Spinal cord (tissue), 10 donors: ENCODE data around the gene BMP6. TPM values are rescaled to one million over a fixed set of nuclear protein-coding genes. Genes with fewer than 3 reads are reported as not detected.

ENCODE experiments used
- DNase-seq, 6 donors: peaks; one replicate each; pipeline versions ENCODE4 v3.0.0 to v3.0.0-alpha.2; 2013 to 2015; ENCODE audit warnings: low spot score in 6 of 6, low read depth in 4 of 6
- H3K27ac ChIP-seq: one replicate; pipeline ENCODE4 v1.5.1; 2013; ENCODE audit warnings: low read depth, low read length, control low read depth
- H3K27me3 ChIP-seq: one replicate; pipeline ENCODE4 v1.6.1; 2013; ENCODE audit warnings: low read length; ENCODE audit not compliant: control insufficient read depth, insufficient read depth
- H3K36me3 ChIP-seq: one replicate; pipeline ENCODE4 v1.6.1; 2013; ENCODE audit warnings: low read length; ENCODE audit not compliant: control insufficient read depth, insufficient read depth
- H3K4me1 ChIP-seq: one replicate; pipeline ENCODE4 v1.6.1; 2013; ENCODE audit warnings: low read length; ENCODE audit not compliant: control insufficient read depth, insufficient read depth
- H3K4me3 ChIP-seq: one replicate; pipeline ENCODE4 v1.5.1; 2013; ENCODE audit warnings: low read depth, low read length, control low read depth
- H3K9me3 ChIP-seq: one replicate; pipeline ENCODE4 v1.6.1; 2013; ENCODE audit warnings: low read length; ENCODE audit not compliant: control insufficient read depth, insufficient read depth
- WGBS: methylation state at CpG from one replicate; pipeline ENCODE4 v1.1.5; 2013; ENCODE audit warnings: missing lambda C conversion rate; ENCODE audit not compliant: insufficient coverage; 5-methylcytosine and 5-hydroxymethylcytosine counted together
- polyA plus RNA-seq, 2 donors: library from polyadenylated mRNA; unstranded; fragments of 120-200 nt; gene quantifications; one replicate each; pipeline ENCODE4 v1.2.1, GENCODE V29; 2013; ENCODE audit not compliant: insufficient read length in 2 of 2
- total RNA-seq, 2 donors: library from RNA; depleted of rRNA in 1 of 2; stranded (reverse); fragments of 120-200 nt in 1 of 2; fragments of >200 nt in 1 of 2; gene quantifications; one replicate each; pipeline versions ENCODE4 v1.2.3 to v1.2.4, GENCODE V29; 2013 to 2014
- donor health status: healthy.

Gene BMP6
- total and polyA plus RNA-seq, 4 donors: 13.6 to 93.3 (median 24.1) TPM

GRCh38 chr6:7759320-7759719 lies 33.4 kb downstream of the BMP6 start:
- Histone ChIP-seq H3K4me3 (no peak overlapping the region), H3K36me3 (no peaks in the 10 kb centered on the region), H3K4me1 (peaks cover 3% of the 10 kb centered on the region), H3K9me3 (no peaks in the 10 kb centered on the region), H3K27me3 (no peaks in the 10 kb centered on the region), H3K27ac (no peak overlapping the region)
- 81% methylated on average over 3 of the region's 3 CpGs for WGBS
- no peak for DNase-seq

GRCh38 chr6:7761051-7761450 lies 35.2 kb downstream of the BMP6 start:
- peak in 2 of 6 donors; percentile 32 to 67 for DNase-seq
- H3K27me3 ChIP-seq: no peaks in the 10 kb centered on the region
- no peaks in the 10 kb centered on the region for H3K36me3 ChIP-seq
- WGBS: 100% methylated on average over 2 of the region's 3 CpGs
- H3K9me3 ChIP-seq: no peaks in the 10 kb centered on the region
- H3K4me1 ChIP-seq: peaks cover 3% of the 10 kb centered on the region
- H3K4me3 ChIP-seq: no peak overlapping the region
- no peak overlapping the region for H3K27ac ChIP-seq

GRCh38 chr6:7762760-7763159 lies 36.9 kb downstream of the BMP6 start:
- 29% methylated on average over 3 of the region's 12 CpGs for WGBS
- Histone ChIP-seq H3K4me1 (peaks cover 3% of the 10 kb centered on the region), H3K4me3 (no peak overlapping the region), H3K27me3 (no peaks in the 10 kb centered on the region), H3K27ac (no peak overlapping the region), H3K36me3 (no peaks in the 10 kb centered on the region), H3K9me3 (no peaks in the 10 kb centered on the region)
- no peak for DNase-seq

GRCh38 chr6:7763881-7764280 lies 38.0 kb downstream of the BMP6 start:
- no peaks in the 10 kb centered on the region for H3K36me3 ChIP-seq
- WGBS: 51% methylated on average over 8 of the region's 9 CpGs
- peaks cover 3% of the 10 kb centered on the region for H3K4me1 ChIP-seq
- H3K9me3 ChIP-seq: no peaks in the 10 kb centered on the region
- H3K4me3 ChIP-seq: no peak overlapping the region
- DNase-seq: peak in 1 of 6 donors; percentile 86
- H3K27ac ChIP-seq: peak overlapping the region; percentile 49
- H3K27me3 ChIP-seq: no peaks in the 10 kb centered on the region

GRCh38 chr6:7765575-7766325 lies 39.9 kb downstream of the BMP6 start:
- no peak for DNase-seq
- H3K27ac ChIP-seq: no peak overlapping the region
- H3K36me3 ChIP-seq: no peaks in the 10 kb centered on the region
- no peaks in the 10 kb centered on the region for H3K27me3 ChIP-seq
- WGBS: 88% methylated on average over 8 of the region's 10 CpGs
- peaks cover 3% of the 10 kb centered on the region for H3K4me1 ChIP-seq
- no peak overlapping the region for H3K4me3 ChIP-seq
- H3K9me3 ChIP-seq: no peaks in the 10 kb centered on the region

- Histone ChIP-seq H3K36me3 (no peaks in the 10 kb centered on the region), H3K9me3 (no peaks in the 10 kb centered on the region), H3K4me1 (no peaks in the 10 kb centered on the region), H3K27ac (no peak overlapping the region), H3K27me3 (no peaks in the 10 kb centered on the region), H3K4me3 (no peak overlapping the region)
- no CpG with 5 or more reads among the region's 3 CpGs for WGBS
- no peak for DNase-seq
Measured at GRCh38 chr6:7769702-7770101, 43.8 kb downstream of the BMP6 start.

- Histone ChIP-seq H3K4me1 (no peaks in the 10 kb centered on the region), H3K36me3 (no peaks in the 10 kb centered on the region), H3K27me3 (no peaks in the 10 kb centered on the region), H3K27ac (no peak overlapping the region), H3K4me3 (no peak overlapping the region), H3K9me3 (no peaks in the 10 kb centered on the region)
- DNase-seq: no peak
- WGBS: 81% methylated on average over 3 of the region's 4 CpGs
Measured at GRCh38 chr6:7770111-7770510, 44.2 kb downstream of the BMP6 start.

GRCh38 chr6:7770601-7771000 lies 44.7 kb downstream of the BMP6 start:
- H3K27me3 ChIP-seq: no peaks in the 10 kb centered on the region
- DNase-seq: no peak
- no peak overlapping the region for H3K27ac ChIP-seq
- no peaks in the 10 kb centered on the region for H3K4me1 ChIP-seq
- no peaks in the 10 kb centered on the region for H3K36me3 ChIP-seq
- no peaks in the 10 kb centered on the region for H3K9me3 ChIP-seq
- WGBS: no CpG with 5 or more reads among the region's 3 CpGs
- H3K4me3 ChIP-seq: no peak overlapping the region

GRCh38 chr6:7773322-7773721 lies 47.4 kb downstream of the BMP6 start:
- Histone ChIP-seq H3K36me3 (no peaks in the 10 kb centered on the region), H3K9me3 (no peaks in the 10 kb centered on the region), H3K27ac (no peak overlapping the region), H3K4me3 (no peak overlapping the region), H3K27me3 (no peaks in the 10 kb centered on the region), H3K4me1 (no peaks in the 10 kb centered on the region)
- DNase-seq: no peak
- 100% methylated on average over 2 of the region's 3 CpGs for WGBS

GRCh38 chr6:7773914-7774313 lies 48.0 kb downstream of the BMP6 start:
- Histone ChIP-seq H3K4me3 (no peak overlapping the region), H3K36me3 (no peaks in the 10 kb centered on the region), H3K27ac (no peak overlapping the region), H3K4me1 (no peaks in the 10 kb centered on the region), H3K9me3 (no peaks in the 10 kb centered on the region), H3K27me3 (no peaks in the 10 kb centered on the region)
- no peak for DNase-seq
- 92% methylated on average over 4 of the region's 9 CpGs for WGBS
